HUDEP-2 (cell line): ENCODE measurements around the gene AP5B1.

Experiments
- DNase-seq, 76 experiments: peaks; one replicate each; lab custom pipeline; 2025; ENCODE audit not compliant: unreplicated experiment in 76 of 76; lab: John Stamatoyannopoulos, UW

The AP5B1 gene

GRCh38 chr11:65801153-65801987 is 20.6 kb upstream of the AP5B1 start:
- no peak for DNase-seq

GRCh38 chr11:65798882-65799281 is 18.1 kb upstream of the AP5B1 start:
- no peak for DNase-seq

- DNase-seq, result no peak
Measured at GRCh38 chr11:65797711-65798110, 16.9 kb upstream of the AP5B1 start.

GRCh38 chr11:65796726-65797601 is 16.2 kb upstream of the AP5B1 start:
- no peak for DNase-seq

- DNase-seq, result no peak
Measured at GRCh38 chr11:65794570-65795510, 14.1 kb upstream of the AP5B1 start.

- DNase-seq, result no peak
Measured at GRCh38 chr11:65793625-65794400, 13.0 kb upstream of the AP5B1 start.

GRCh38 chr11:65793144-65793581 is 12.4 kb upstream of the AP5B1 start:
- no peak for DNase-seq

GRCh38 chr11:65792456-65792855 is 11.7 kb upstream of the AP5B1 start:
- DNase-seq, result no peak

GRCh38 chr11:65791719-65792213 is 11.0 kb upstream of the AP5B1 start:
- DNase-seq, result peak in 11 of 76 experiments; percentile 5 to 24 (median 9)

- DNase-seq, result no peak
Measured at GRCh38 chr11:65790902-65791650, 10.3 kb upstream of the AP5B1 start.

- no peak for DNase-seq
Measured at GRCh38 chr11:65790104-65790901, 9.5 kb upstream of the AP5B1 start.

- DNase-seq, result no peak
Measured at GRCh38 chr11:65789230-65790103, 8.7 kb upstream of the AP5B1 start.

- DNase-seq, result no peak
Measured at GRCh38 chr11:65788821-65789220, 8.0 kb upstream of the AP5B1 start.

- no peak for DNase-seq
Measured at GRCh38 chr11:65787649-65788622, 7.2 kb upstream of the AP5B1 start.

- no peak for DNase-seq
Measured at GRCh38 chr11:65786786-65787636, 6.2 kb upstream of the AP5B1 start, which contains the start of gene OVOL1. Gene OVOL1 (plus strand): TSS chr11:65787063. CDS start chr11:65787374, 311 bp downstream.
